Measurements from ENCODE around the gene GFM1. TPM values are rescaled to one million over a fixed set of nuclear protein-coding genes. Genes with fewer than 3 reads are reported as not detected.

Gene GFM1
- total and polyA plus RNA-seq, 2 donors (not counting 3 experiments of a cell fraction or from before 2014, with no cell fraction given) = 14.9 to 68.6 TPM

- Histone ChIP-seq H3K9me3 (replicated peaks; ENCODE audit: control insufficient read depth, insufficient read depth, low read length) (no peaks in the 10 kb centered on the region), H3K27ac (ENCODE audit: insufficient read depth, low read depth, low read length) (no peak overlapping the region), H3K4me2 (ENCODE audit: insufficient read depth, low read length) (no peak overlapping the region), H3K9ac (replicated peaks; ENCODE audit: extremely low read depth, insufficient read depth, low read length) (no peak overlapping the region), H2AFZ (ENCODE audit: low read depth, low read length) (no peak overlapping the region), H3K79me2 (ENCODE audit: control insufficient read depth, insufficient read depth, low read length) (no peaks in the 10 kb centered on the region), H3K27me3 (ENCODE audit: control insufficient read depth in 2 of 2, insufficient read depth in 2 of 2, low read length in 2 of 2) (no peaks in the 10 kb centered on the region), H3K36me3 (ENCODE audit: control insufficient read depth in 2 of 2, extremely low read depth in 1 of 2, insufficient read depth in 2 of 2, low read length in 2 of 2) (no peaks in the 10 kb centered on the region), H3K9me1 (replicated peaks; ENCODE audit: control insufficient read depth, extremely low read depth, insufficient read depth, low read length) (no peaks in the 10 kb centered on the region), H3K4me1 (ENCODE audit: control insufficient read depth, extremely low read depth, insufficient read depth, low read length) (no peaks in the 10 kb centered on the region), H3K4me3 (replicated peaks in 1 of 3; ENCODE audit: insufficient read depth in 1 of 3, low read depth in 1 of 3, low read length in 3 of 3) (no peak overlapping the region), H4K20me1 (replicated peaks; ENCODE audit: control insufficient read depth, extremely low read depth, insufficient read depth, low read length) (no peaks in the 10 kb centered on the region)
- dilution Hi-C loops (cut with MboI; ENCODE audit: extremely low pct_ligation_motif_present, low sequenced_read_pairs) (no loop called here), intact Hi-C loops (cut with micrococcal nuclease) (no loop called here)
- FAIRE-seq = no peak
- TF ChIP-seq POLR2AphosphoS5 (IDR thresholded peaks at IDR 0.05; ENCODE audit: insufficient read depth, low read depth, low read length) (no peak), MAX (IDR thresholded peaks at IDR 0.05; ENCODE audit: insufficient read depth, insufficient read length) (no peak), FOS (IDR thresholded peaks at IDR 0.05; ENCODE audit: borderline replicate concordance, insufficient read depth, low read length) (no peak), EZH2 (IDR thresholded peaks at IDR 0.05; ENCODE audit: borderline replicate concordance, low read depth, low read length, severe bottlenecking) (no peak), CTCF (IDR thresholded peaks at IDR 0.05; ENCODE audit: extremely low read depth in 1 of 2, insufficient read depth in 1 of 2, low read depth in 1 of 2, low read length in 2 of 2) (no peak)
- ChIA-PET POLR2A (no interaction called here), CTCF (interaction anchor here (2.0 kb wide), 1 partner anchor 50 kb away, joined by 4 read pairs; no protein-coding TSS in a partner anchor)
- DNase-seq (ENCODE audit: low read depth, low spot score) = no peak
- BruUV-seq (replicated peaks) = no TSS peak
Observed at GRCh38 chr3:158739661-158740060, 95.3 kb downstream of the GFM1 start.

Small RNA genes lying within 50 kb of the gene (small RNA-seq; reads per million reads assigned to genes)
- not detected for gene AC025033.1 (ENCODE audit: insufficient read depth, insufficient read length, low read depth, low replicate concordance)
- not detected for gene AC080013.6 (ENCODE audit: insufficient read depth, insufficient read length, low read depth, low replicate concordance)

Other genes with a start within 250 kb of the GFM1 start
- gene MLF1, start 73.3 kb upstream of the GFM1 start, total RNA-seq = 5.3 and 8.8 TPM in 2 replicates
- gene MLF1, start 73.3 kb upstream of the GFM1 start, polyA plus RNA-seq = 2.2 and 3.0 TPM in 2 replicates
- gene LXN, start 28.1 kb downstream of the GFM1 start, total RNA-seq = 118 and 119 TPM in 2 replicates
- 44.8 and 56.9 TPM in 2 replicates for gene LXN, start 28.1 kb downstream of the GFM1 start, polyA plus RNA-seq
- 1.5 and 1.8 TPM in 2 replicates for gene RARRES1, start 87.9 kb downstream of the GFM1 start, total RNA-seq
- 0.98 and 1.2 TPM in 2 replicates for gene RARRES1, start 87.9 kb downstream of the GFM1 start, polyA plus RNA-seq
- 38.2 and 38.3 TPM in 2 replicates for gene MFSD1, start 157.5 kb downstream of the GFM1 start, total RNA-seq
- 51.2 and 65.1 TPM in 2 replicates for gene MFSD1, start 157.5 kb downstream of the GFM1 start, polyA plus RNA-seq

Measured in endothelial cell of umbilical vein (primary cell).